ENCODE measurements around the gene DDX42.

DNA sequence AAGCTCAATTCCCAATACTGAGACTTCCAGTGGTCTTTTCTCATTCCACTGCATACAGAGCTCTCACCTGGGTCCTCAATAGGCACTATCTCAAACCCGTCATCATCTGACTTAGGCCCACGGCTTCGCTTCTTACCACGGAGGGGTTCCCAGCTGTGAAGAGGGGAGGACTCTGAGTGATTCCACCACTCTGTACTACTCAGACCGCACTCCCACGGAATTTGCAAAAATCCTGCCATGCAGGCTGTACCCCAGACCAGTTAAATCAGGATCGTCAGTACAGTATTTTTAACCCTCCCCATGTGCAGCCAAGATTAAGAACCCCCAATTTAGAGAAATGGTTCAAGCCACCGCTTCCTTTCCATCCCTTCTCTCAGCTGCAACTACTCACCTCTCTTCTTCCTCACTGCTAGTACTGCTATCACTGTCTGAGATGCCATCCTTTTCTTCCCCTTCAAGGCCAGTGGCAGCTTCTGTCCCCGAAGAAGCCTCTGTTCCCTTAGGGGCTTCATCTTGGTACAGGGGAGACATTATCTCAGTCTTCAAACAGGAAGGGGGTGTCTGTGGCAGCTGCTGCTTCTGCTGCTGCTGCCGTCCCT, 47.1 kb downstream of the DDX42 start:
- TF ChIP-seq CTCF (IDR thresholded peaks at IDR 0.05) (no peak), POLR2A (IDR thresholded peaks at IDR 0.05) (no peak)

Data from esophagus squamous epithelium (tissue), 4 donors.